ENCODE results near the gene A2M.

GRCh38 chr12:9114946-9115345 is 773 bp downstream of the A2M start:
- TF ChIP-seq USF2 (CRISPR knock-in tag; IDR thresholded peaks at IDR 0.05) (no peak), CTCF (IDR thresholded peaks at IDR 0.05) (no peak), NFYB (CRISPR knock-in tag; conservative IDR thresholded peaks at IDR 0.05; ENCODE audit: low read depth) (no peak), HMGXB4 (CRISPR knock-in tag; IDR thresholded peaks at IDR 0.05) (no peak), USF1 (CRISPR knock-in tag; IDR thresholded peaks at IDR 0.05) (no peak), ESRRA (CRISPR knock-in tag; IDR thresholded peaks at IDR 0.05; ENCODE audit: borderline replicate concordance) (no peak), ATF2 (CRISPR knock-in tag; IDR thresholded peaks at IDR 0.05; ENCODE audit: borderline replicate concordance, low read depth) (no peak), ZBTB21 (CRISPR knock-in tag; IDR thresholded peaks at IDR 0.05; ENCODE audit: borderline replicate concordance) (no peak), ZNF416 (CRISPR knock-in tag; IDR thresholded peaks at IDR 0.05) (no peak)

All from WTC11 (cell line).